Stimulated activated CD8-positive, alpha-beta memory T cell treated with anti-CD3 and anti-CD28 coated beads, Interleukin-7, amount 100 ng/mL, for 24 hours (primary cell): Measurements from ENCODE around the gene SLC35G2.
"Not testable (repeated sequence)": the region's sequence is repeated elsewhere in the genome, so short reads cannot be mapped to it uniquely, and the experiment has no call there.

Experiments used
- DNase-seq: peaks from one replicate; pipeline ENCODE4 v3.0.0-alpha.2; 2020; ENCODE audit warnings: low read depth

The SLC35G2 gene

DNA sequence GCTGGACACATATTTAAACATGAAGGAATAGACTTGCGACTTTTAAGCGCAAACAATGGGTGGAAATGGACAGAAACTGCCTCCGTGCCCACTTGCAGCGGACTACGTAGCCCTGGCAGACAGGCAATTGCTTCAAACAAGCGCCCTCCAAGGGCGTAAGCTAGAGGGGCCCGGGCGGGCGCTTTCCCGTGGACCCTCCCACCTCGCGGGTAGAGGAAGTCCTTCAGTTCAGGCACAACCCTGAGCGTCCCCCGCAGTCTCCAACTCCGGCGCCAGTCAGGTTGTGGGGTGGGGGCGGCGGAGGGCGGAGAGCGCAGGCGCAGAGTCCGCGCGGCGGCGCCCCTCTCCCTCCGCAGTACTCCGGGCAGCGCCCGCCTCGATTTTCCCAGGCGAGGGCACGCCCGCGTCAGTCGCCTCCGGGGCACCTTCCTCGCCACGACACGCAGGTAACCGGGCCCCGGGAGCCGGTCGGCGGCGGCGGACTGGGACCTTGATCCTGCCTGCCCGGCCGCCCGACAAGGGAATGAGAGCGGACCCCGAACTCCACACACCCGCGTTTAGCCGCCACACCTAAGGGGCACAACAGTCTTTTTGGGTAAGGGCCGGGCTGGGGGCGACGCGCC, at the start of gene SLC35G2:
Gene SLC35G2 (plus strand): TSS at position 358 of the 623 bp plus-strand sequence. CDS start 35,335 bp downstream, outside the sequence.
- DNase-seq: no peak

DNA sequence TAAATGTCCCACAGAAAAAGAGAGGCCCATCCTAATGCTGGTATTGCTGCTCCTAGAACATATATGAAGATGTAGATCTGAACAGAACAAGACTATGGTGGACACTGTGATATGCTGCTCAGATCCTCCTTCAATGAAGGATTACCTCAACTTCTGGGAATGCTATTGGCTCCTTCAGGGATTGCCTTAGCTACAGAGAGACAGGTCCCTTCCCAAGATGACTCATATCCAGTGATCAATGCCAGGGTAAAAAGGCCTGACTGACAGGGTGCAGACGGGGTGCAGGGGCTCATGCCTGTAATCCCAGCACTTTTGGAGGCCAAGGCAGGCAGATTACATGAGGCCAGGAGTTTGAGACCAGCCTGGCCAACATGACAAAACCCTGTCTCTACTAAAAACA, 46.2 kb upstream of the SLC35G2 start:
- DNase-seq: no peak

DNA sequence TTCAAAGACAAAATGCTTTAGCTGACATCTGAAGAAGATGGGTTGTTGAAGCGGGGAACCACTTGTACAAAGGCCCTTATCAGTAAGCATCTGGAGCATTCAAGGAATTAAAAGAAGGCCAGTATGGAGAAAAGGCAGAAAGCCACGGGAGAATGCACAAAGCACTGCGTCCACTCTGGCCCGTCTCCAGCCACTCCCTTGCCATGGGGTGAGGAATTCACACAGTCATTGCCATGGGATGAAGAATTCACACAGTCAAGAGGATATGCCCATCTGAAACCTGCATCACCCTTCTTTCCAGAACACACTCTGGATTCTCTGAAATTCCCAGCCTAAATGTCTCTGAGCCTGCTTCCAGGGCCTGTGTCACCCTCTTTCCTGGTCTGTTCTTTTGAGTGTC, 40.1 kb upstream of the SLC35G2 start:
- no peak for DNase-seq

DNA sequence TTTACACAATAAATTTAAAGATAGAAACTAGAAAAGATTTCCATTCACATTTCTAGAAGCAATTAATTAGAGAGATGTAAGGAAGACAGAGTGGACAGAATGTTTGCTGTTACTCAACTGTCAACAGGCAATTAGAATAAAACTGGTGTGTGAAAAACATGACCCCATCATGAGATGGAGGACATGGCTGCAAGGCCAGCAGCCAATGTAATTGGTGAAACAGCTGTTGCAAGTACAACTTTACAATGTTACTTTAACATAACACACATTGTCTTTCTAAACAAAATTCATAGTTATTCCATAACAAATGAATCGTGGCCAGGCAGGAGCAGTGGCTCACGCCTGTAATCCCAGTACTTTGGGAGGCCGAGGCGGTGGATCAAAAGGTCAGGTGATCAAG, 38.2 kb upstream of the SLC35G2 start:
- DNase-seq: no peak

DNA sequence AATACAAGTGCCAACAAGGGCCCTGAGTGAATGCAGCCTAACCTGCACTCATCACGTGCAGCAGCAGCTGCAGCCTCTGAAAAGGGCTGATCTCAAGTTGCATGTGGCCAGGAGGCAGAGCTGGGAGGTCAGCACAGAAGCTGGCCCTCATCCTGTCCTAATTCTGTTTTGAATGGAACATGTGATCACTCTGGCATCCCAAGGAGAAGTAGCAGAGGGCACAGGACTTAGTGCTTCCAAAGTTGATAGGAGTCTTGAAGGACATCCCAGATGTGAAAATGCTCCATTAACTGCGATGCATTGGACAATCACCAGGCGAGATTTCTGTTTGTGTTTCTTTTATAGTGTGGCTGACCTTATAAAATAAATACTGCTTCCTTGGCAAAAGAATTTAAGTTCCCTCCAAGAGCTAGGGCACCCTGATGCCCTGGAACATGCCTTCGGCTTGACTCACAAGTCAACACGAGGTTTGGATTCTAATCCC, 35.2 kb upstream of the SLC35G2 start:
- DNase-seq: no peak

DNA sequence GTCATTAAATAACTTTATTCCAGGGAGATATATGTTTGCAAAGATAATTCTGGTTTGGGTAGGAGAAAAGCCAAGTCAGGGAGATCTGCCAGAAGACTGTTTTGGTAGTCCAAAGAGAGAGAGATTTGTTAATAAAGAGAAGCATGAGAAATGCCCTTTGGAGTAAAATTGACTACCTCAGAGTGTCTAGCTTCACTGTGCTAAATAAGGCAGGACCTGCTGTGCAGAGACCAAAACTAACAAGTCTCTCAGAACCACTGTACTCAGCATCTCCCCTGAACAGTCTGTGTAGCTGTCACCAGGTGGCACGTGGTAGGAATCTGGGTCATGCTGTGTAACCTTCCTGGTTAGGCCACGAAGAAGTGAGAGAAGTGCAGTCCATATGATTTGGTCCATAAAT, 31.6 kb upstream of the SLC35G2 start:
- no peak for DNase-seq

DNA sequence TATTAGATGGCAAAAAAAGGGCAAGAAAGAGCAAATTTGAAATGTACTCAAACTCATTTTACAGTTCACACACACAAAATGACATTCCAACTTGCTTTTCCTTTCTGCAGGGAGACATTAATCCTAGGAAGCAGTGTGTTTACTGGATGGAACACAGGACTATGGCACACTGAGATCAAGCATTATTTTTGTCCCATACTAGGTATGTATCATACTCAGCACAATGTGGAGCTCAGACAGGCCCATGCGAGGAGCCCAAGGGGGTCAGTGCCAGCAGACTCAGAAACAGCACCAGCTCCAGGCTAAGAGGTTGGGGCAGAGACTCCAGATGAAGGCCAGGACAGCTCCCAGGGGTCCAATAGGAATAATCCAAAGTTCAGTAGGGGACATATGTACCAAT, 30.8 kb upstream of the SLC35G2 start:
- DNase-seq: no peak

DNA sequence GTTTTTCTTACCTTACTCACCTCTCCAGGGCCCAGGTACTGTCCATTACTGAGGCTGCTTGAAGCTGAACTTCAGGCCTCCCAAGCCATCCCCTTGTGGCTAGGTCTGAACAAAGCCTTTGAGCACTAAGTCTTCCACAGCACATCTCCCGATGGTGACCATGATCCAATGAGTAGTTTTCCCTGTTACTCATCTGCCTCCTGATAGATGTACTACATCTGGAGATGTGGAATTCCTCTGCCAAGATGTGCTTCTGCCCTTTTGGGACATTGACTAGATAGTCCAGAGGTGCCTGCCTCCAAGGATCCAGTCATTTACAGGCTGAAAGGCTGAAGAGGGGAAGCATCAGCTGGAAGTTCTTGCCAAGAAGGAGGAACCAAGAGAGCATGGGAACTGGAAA, 28.9 kb upstream of the SLC35G2 start:
- DNase-seq: no peak

DNA sequence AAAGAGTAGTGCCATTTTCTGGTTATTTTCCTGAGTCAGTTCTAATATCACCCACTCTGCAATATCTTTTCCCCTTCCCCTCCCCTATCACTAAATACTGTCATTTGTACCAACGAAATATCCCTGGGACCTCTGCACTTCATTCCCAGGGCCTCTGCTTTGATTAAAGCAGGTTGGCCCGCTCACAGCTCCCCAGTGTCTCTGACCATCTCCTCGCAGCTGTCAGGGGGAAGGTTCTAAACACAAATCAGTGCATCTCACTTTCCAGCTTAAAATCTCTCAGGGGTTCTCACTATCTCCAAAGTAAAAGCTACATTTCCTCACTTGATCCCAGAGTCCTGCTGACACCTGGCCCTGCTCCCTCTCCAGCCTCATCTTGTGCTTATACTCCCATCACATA, 28.1 kb upstream of the SLC35G2 start:
- no peak for DNase-seq

DNA sequence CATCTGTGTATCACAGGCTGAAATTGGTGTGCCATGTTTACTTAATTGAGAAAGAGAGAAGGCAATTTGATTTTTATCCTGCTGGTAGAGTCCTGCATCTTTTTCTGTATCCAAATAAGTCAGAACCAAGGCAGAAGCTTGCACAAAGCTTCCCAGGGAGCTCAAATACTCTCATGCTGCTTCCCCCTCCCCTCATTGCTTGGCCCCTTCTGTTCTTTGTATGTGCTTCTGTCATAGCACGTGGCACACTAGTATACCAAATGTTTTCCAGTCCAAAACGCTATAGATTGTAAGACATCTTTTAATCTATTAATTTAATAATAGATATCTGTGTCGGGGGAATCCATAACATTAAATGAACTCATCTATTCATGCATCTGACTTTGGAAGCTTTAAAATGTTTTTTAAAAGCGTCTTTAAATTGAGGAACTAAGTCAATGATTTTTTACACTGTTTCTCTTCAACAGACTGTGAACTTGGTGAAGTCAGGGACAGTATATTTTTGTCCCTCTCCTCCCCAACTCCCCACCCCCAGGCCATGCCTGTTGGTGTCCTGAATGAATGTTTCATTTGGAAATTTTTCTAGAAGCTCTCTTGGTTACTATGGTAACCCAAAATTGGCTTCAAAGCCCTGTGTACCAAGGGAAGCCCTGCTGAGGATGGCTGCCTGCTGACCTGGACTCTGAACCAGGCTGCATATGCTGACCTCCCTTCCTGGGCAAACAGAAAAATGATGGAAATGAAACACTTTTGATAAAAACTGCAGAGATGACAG, 26.2 kb upstream of the SLC35G2 start:
- DNase-seq: no peak

DNA sequence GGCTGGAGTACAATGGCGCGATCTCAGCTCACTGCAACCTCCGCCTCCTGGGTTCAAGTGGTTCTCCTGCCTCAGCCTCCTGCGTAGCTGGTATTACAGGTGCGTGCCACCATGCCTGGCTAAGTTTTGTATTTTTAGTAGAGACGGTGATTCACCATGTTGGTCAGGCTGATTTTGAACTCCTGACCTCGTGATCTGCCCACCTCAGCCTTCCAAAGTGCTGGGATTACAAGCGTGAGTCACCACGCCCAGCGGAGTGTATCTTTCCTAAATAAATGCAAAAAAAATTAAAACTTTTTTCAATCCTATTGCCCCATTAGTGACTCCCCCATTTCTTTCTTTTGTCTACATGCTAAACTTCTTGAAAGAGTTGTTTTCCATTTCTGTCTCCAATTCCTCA, 17.8 kb upstream of the SLC35G2 start:
- DNase-seq: not testable (repeated sequence)

DNA sequence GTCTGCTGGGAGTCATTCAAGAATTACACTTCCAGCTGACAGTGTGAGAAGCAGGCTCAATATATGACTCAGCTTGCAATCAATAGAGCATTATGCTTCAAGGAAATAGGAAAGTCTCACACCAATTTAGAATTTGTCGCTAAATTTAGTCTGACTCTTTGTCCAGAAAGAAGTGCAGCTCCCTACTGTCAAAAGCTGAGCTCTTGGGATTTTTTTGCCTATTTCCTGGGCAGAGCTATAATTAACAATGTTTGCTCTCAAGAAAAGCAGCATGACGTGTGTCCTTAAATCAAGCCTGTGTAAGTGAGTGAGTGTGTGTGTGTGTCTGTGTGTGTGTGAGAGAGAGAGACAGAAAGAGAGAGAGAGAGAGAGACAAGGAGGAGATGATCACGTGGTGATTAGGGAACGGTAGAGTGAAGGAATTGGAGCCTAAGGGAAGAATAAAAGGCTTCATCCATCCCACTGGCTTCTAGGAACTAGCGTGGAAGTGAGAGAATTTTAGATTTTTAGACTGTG, 16.4 kb upstream of the SLC35G2 start:
- no peak for DNase-seq

DNA sequence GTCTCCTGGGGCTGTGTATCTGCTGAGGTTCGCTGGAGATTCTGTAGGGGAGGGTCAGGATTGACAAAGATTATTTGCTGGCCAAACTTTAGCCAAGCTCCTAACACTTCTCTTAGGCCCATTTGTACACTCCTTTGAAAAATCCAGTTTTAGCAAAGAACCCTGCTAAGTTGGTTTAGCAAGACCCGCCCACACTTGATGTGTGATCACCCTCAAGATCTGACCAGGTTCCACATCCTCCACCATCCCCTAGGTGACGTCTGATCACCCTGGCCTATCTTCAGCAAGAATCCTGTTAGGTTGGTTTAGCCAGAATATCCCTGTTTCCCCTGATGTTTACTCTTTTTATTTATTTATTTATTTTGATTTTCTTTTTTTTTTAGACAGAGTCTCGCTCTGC, 14.8 kb upstream of the SLC35G2 start:
- DNase-seq: no peak

DNA sequence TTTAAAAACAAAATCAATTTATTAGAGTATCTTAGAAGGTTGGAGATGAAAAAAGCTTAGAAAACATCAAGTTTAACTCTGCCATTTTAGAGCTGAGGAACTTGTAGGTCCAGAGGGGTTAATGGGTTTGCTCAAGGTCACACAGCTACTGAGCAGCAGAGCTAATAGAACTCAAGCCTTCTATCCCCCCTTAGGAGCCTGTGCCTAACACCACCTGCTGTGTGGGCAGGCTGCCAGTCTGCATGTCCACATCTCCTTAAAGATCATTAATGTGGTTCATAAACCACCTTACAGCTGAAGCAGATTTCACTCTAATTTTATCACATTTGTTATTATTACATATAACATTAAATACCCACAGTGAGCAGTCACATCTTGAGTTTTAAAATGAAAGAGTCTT, 14.1 kb upstream of the SLC35G2 start:
- DNase-seq: no peak

DNA sequence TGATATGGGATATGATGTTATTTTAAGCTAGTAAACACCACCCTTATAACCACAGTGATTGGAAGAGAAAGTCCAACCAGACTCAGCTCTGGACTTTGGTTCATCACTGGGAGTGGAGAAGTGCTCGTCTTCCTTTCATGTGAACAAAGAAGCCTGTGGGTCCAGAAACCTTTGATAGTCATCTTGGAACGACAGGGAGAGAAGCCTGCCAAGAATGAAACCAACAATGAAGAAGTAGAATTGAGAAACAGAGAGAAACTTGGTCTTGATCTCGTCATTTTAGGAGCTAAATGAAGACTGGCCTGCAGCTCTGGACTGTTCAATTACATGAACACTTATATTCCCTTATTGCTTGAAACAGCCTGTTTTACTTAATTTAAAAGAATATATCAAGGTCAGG, 13.1 kb upstream of the SLC35G2 start:
- no peak for DNase-seq

DNA sequence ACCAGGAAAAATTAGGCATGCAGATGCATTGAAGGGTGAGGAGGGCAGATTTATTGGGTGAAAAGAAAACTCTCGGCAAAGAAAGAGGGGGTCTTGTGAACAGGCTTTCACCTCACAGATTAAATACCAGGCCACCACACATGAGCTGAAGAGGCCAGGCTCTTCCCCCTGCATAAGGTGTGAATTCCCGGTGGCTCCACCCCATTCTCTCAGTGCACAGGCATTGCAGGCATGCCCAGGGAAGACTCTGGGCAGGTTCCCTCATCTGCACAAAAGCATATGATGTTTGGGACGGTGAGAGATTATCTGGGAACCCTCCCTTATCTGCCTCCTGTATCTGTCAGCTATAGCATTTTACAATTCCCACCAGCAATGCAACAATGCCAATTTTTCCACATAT, 7.2 kb upstream of the SLC35G2 start:
- DNase-seq: no peak

DNA sequence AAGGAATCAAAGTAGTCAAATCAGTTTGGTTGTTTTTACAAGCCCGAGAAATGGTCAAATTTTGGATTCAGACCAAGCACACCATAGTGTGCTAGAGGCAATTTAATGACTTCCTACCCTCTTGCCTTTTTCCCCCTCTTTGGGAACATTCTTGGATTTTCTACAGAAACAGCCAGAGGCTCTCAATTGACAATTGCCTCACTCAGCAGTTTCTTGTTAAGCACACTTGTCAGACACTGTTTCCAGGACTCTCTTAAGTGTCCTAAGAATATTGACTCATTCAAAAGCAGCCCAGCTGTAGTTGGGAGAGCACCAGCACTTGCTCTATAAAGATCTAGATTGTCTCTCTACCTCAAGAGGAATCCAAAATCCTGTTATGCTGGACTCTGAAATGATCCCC, 1.5 kb upstream of the SLC35G2 start:
- no peak for DNase-seq

DNA sequence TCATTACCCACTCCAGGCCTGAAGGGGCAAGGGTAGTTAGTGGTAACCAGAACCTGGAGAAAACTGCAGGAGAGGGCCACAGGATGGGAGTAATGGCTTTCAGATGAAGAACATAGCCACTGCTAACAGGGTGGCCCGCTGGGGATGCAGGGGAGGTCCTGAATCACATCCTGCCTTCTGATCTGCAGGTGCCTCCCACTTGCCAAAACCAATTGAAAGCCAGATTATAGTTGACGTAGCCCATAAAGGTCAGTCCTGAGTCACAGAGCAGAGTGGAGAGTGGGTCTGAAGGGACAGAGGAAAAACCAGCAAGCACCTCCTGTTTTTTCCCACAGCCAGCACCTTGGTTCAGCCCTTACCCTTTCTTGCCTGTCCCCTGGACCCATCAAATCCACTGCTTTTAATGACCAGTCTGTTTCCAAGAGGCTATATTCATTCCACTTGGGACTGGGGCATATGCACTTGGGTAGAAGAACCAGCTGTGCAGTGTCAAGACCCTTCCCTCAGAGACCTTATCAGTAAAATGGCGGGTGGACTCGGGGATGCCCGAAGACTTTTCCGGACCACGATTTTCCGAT, 646 bp upstream of the SLC35G2 start:
- DNase-seq: no peak

DNA sequence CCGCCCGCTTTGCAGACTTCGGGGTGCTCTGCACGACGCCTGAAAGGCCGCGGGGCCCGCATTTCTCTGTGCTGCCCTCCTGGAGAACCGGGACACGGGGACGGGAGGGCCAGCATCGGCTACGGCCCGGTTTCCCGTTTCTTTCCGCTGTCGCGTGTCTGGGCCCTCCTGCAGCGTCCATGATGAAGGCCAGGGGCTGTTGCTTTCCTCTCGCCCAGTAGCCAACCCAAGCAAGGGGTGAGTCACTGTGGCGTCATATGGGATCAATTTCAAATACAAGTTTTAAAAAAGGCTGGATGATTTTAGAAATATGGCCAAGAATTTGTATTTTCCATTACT, 435 bp downstream of the SLC35G2 start:
- DNase-seq: no peak

DNA sequence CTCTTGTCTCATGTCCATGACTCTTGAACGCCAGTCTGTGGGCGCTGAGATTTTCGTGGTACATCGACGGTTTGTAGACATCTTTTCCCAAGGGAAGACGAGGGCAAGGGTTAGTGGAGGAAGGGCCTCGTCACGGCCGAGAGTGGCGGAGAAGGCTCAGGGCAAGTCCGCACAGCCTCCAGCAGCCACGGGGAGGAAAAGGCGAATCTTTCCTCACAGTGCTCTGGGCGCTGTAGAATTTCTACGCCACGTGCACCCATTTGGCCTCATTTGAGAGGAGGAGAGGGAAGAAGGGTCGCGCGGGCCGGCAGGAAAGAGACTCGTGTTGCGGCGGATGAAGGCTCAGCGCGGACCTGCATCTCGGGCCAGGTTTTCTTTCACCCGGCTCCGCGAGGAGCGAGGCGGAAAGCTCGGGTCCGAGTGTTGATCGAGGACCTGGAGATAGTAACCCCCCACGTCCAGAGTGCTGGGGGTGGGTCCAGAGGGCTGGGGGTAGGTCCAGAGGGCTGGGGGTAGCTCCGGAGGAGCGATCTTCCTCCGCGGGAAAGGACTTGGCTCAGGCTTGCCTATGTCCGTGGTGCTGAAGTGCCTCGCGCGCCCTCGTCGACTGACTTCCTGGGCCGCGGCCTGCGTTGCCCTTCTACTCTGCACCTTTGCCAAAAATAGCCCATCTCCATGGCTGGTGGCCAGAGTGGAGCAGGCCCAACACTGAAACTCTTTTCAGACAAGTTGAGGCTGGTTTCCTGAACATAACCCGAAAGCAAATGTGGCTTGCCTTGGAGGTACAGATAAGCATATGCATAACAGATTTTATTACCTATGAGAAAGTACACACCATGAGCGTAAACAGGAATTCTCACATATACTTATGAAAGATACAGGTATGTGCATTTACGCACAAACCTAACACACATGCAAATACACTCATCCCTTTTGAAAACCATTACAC, 1.1 kb downstream of the SLC35G2 start:
- DNase-seq: no peak

DNA sequence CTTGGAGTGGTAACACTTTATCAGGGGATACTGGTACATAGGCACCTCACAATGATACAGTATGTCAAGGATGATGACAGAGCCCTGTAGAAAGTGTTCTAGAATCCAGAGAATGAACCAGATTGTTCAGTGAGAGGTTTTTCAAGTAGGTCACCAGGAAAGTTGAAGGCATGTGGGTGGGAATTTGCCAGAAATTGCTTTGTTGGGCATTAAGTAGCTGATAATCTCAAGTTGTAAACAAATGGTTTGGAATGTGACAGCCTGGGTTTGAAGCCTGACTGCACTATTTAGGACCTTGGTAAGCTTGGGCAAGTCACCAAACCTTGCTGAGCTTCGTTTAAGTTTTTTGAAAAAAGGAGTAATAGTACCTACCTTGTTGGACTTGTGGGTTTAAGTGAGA, 12.5 kb downstream of the SLC35G2 start:
- no peak for DNase-seq
